ENCODE results near the gene HSPA6.

GRCh38 chr1:161492827-161493226 lies 31.5 kb upstream of the HSPA6 start:
- TF ChIP-seq CTCF (IDR thresholded peaks at IDR 0.05) (no peak), EZH2 (IDR thresholded peaks at IDR 0.05; ENCODE audit: borderline replicate concordance, insufficient read depth, low read depth, low read length, poor library complexity, severe bottlenecking) (no peak)
